PFSK-1 (cell line): ENCODE results near the gene IL18.

ENCODE experiments used
- FOXP2 ChIP-seq: optimal IDR thresholded peaks from 2 replicates; pipeline ENCODE3; 2011; ENCODE audit warnings: borderline replicate concordance, control low read depth, inconsistent platforms; ENCODE audit not compliant: insufficient read depth; ENCODE audit errors: extremely low read length, extremely low read depth
- POLR2AphosphoS5 ChIP-seq: IDR thresholded peaks from 2 replicates; pipeline ENCODE4 v1.6.1; 2012; ENCODE audit warnings: low read depth, mild to moderate bottlenecking, control low read depth, low read length, moderate library complexity
- REST ChIP-seq, 2 experiments: IDR thresholded peaks; 2 replicates each; pipeline versions ENCODE4 v1.6.1 to v1.8.0; 2011 to 2012; ENCODE audit warnings: low read depth in 2 of 2, low read length in 2 of 2, control low read depth in 1 of 2, inconsistent platforms in 1 of 2, mild to moderate bottlenecking in 1 of 2, moderate library complexity in 1 of 2; ENCODE audit not compliant: insufficient read depth in 1 of 2
- SIN3A ChIP-seq: IDR thresholded peaks from 2 replicates; pipeline ENCODE4 v1.6.1; 2012; ENCODE audit warnings: mild to moderate bottlenecking, low read length, moderate library complexity, borderline replicate concordance; ENCODE audit not compliant: insufficient read depth
- TAF1 ChIP-seq: IDR thresholded peaks from 2 replicates; pipeline ENCODE4 v1.6.1; 2012; ENCODE audit warnings: low read length, control low read depth, borderline replicate concordance; ENCODE audit not compliant: insufficient read depth

IL18 gene

GRCh38 chr11:112097734-112098528 lies 66.0 kb downstream of the IL18 start:
- TF ChIP-seq FOXP2 (no peak), SIN3A (no peak), TAF1 (no peak), REST (IDR thresholded peaks at IDR 0.05; ENCODE audit: insufficient read depth in 1 of 2, low read depth in 2 of 2, low read length in 2 of 2) (no peak), POLR2AphosphoS5 (no peak)

- TF ChIP-seq TAF1 (no peak), SIN3A (no peak), REST (IDR thresholded peaks at IDR 0.05; ENCODE audit: insufficient read depth in 1 of 2, low read depth in 2 of 2, low read length in 2 of 2) (no peak), FOXP2 (no peak), POLR2AphosphoS5 (no peak)
Observed at GRCh38 chr11:112096194-112096593, 67.7 kb downstream of the IL18 start.
